Loucy (cell line): ENCODE results near the gene RBMS3.

ENCODE experiments used
- H2AFZ ChIP-seq: fragments of 200-600 bp; sonication (generic); 2 replicates; pipeline ENCODE4 v1.6.0; 2016; ENCODE audit warnings: antibody characterized with exemption, mild to moderate bottlenecking, low read length, moderate library complexity
- H3F3A ChIP-seq: fragments of 200-600 bp; 2 replicates; pipeline ENCODE4 v1.6.0; 2016; ENCODE audit warnings: antibody characterized with exemption, low read depth, mild to moderate bottlenecking
- H3K27me3 ChIP-seq: fragments of 200-600 bp; sonication (generic); 2 replicates; pipeline ENCODE4 v1.6.1; 2014; ENCODE audit warnings: low read length, mild to moderate bottlenecking; ENCODE audit not compliant: insufficient read depth, poor library complexity, severe bottlenecking
- H3K36me3 ChIP-seq: fragments of 200-600 bp; sonication (generic); 2 replicates; pipeline ENCODE4 v1.6.1; 2016; ENCODE audit warnings: low read length; ENCODE audit not compliant: insufficient read depth
- H3K4me1 ChIP-seq: fragments of 200-600 bp; sonication (generic); 2 replicates; pipeline ENCODE4 v1.5.1; 2014; ENCODE audit warnings: low read length, mild to moderate bottlenecking; ENCODE audit not compliant: insufficient read depth, poor library complexity, severe bottlenecking
- H3K4me2 ChIP-seq: fragments of 200-600 bp; sonication (generic); 2 replicates; pipeline ENCODE4 v1.6.0; 2014; ENCODE audit warnings: antibody characterized with exemption, low read length, low read depth, mild to moderate bottlenecking; ENCODE audit not compliant: poor library complexity, severe bottlenecking
- H3K4me3 ChIP-seq: fragments of 200-600 bp; sonication (generic); 2 replicates; pipeline ENCODE4 v1.5.1; 2014; ENCODE audit warnings: low read length, mild to moderate bottlenecking, mixed read lengths; ENCODE audit not compliant: poor library complexity, severe bottlenecking
- H3K79me2 ChIP-seq: fragments of 200-600 bp; sonication (generic); 2 replicates; pipeline ENCODE4 v1.6.1; 2014; ENCODE audit warnings: low read length; ENCODE audit not compliant: insufficient read depth
- H3K9ac ChIP-seq: fragments of 200-600 bp; sonication (generic); 2 replicates; pipeline ENCODE4 v1.6.0; 2014; ENCODE audit warnings: mild to moderate bottlenecking, low read depth, low read length, moderate library complexity; ENCODE audit not compliant: poor library complexity, severe bottlenecking
- H3K9me2 ChIP-seq: fragments of 200-600 bp; sonication (generic); replicated peaks from 2 replicates; pipeline ENCODE4 v1.6.1; 2016; ENCODE audit warnings: low read depth, low read length, mixed read lengths
- H3K9me3 ChIP-seq: fragments of 200-600 bp; sonication (generic); 2 replicates; pipeline ENCODE4 v1.6.1; 2014; ENCODE audit warnings: mild to moderate bottlenecking, antibody characterized with exemption, low read length, low read depth; ENCODE audit not compliant: insufficient read depth
- H4K20me1 ChIP-seq: fragments of 200-600 bp; sonication (generic); 2 replicates; pipeline ENCODE4 v1.6.0; 2014; ENCODE audit warnings: antibody characterized with exemption, low read length, mild to moderate bottlenecking; ENCODE audit not compliant: insufficient read depth, poor library complexity, severe bottlenecking
- EZH2phosphoT487 ChIP-seq: fragments of 200-600 bp; IDR thresholded peaks from 2 replicates; pipeline ENCODE4 v1.6.1; 2018; ENCODE audit warnings: antibody characterized with exemption, mild to moderate bottlenecking, moderate library complexity, borderline replicate concordance
- TF ChIP-seq, protein P1 (sequence below): fragments of 200-600 bp; sonication (generic); conservative IDR thresholded peaks from 2 replicates; pipeline ENCODE4 v1.5.1; 2014; ENCODE audit warnings: mild to moderate bottlenecking, antibody characterized with exemption, low read length

RBMS3 gene

DNA sequence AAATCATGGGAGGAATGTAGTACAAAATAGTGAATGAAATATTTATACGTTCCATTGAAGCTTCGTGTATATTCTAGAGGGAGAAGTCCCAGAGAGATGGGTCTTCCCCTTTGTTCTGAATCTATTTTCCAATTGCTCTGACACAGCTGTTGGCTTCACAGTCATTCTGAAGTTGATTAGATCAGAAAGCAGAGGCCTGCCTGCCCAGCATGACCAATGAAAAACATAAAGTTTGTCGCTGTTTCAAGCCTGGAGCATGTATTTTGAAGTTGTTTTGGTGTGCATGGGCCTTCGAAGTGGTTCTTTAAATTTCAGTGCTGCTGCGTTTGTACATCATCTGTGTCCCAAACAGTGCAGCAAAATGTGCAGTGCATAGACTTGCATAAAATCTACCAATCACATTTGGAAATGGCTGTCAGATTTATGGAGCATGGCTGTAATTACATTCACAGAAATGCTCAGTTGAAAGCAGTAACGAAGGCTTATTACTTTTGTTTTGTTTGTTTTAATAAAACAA, 31.0 kb upstream of the RBMS3 start:
- Histone ChIP-seq H3K9me2 (no peaks in the 10 kb centered on the region), H3F3A (no peaks in the 10 kb centered on the region), H3K4me2 (no peak overlapping the region), H3K9me3 (no peaks in the 10 kb centered on the region), H3K4me1 (no peaks in the 10 kb centered on the region), H3K79me2 (no peaks in the 10 kb centered on the region), H3K36me3 (no peaks in the 10 kb centered on the region), H3K27me3 (no peaks in the 10 kb centered on the region), H3K4me3 (no peak overlapping the region), H3K9ac (no peak overlapping the region), H2AFZ (no peak overlapping the region), H4K20me1 (no peaks in the 10 kb centered on the region)
- TF ChIP-seq, protein P1, sequence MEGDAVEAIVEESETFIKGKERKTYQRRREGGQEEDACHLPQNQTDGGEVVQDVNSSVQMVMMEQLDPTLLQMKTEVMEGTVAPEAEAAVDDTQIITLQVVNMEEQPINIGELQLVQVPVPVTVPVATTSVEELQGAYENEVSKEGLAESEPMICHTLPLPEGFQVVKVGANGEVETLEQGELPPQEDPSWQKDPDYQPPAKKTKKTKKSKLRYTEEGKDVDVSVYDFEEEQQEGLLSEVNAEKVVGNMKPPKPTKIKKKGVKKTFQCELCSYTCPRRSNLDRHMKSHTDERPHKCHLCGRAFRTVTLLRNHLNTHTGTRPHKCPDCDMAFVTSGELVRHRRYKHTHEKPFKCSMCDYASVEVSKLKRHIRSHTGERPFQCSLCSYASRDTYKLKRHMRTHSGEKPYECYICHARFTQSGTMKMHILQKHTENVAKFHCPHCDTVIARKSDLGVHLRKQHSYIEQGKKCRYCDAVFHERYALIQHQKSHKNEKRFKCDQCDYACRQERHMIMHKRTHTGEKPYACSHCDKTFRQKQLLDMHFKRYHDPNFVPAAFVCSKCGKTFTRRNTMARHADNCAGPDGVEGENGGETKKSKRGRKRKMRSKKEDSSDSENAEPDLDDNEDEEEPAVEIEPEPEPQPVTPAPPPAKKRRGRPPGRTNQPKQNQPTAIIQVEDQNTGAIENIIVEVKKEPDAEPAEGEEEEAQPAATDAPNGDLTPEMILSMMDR = no peak
- TF ChIP-seq EZH2phosphoT487 = no peak

DNA sequence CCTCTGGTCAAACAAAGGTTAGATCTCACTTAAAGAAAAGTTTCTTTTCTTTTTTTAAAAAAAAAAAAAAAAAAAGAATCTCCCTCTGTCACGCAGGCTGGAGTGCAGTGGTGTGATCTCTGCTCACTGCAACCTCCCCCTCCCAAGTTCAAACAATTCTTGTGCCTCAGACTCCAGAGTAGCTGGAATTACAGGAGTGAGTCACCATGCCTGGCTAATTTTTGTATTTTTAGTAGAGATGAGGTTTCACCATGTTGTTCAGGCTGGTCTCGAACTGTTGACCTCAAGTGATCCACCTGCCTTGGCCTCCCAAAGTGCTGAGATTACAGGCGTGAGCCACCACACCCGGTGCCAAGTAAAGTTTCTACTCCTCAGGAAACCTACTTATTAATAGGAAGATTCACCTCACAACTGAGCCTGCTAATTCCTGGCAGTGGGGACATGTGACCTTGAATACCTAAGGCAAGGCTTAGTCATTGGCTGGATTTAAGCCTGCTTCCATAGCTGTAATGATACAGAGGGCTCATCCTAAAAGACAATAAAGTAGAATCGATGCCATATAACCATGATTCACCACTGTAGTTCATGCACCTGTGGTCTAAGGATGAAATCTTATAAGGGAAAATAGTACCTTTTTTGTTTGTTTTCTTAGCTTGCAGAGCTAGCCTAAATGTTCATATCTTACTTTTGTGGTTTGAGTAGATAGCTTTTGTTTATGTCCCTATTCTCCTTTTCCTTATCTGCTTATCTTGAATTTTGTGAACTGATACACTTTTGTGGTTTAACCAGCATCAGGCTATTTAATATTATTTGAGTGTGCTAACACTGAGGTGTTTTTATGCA, 24.8 kb upstream of the RBMS3 start:
- Histone ChIP-seq H3F3A (no peaks in the 10 kb centered on the region), H3K9ac (no peak overlapping the region), H3K36me3 (no peaks in the 10 kb centered on the region), H3K9me3 (no peaks in the 10 kb centered on the region), H3K79me2 (no peaks in the 10 kb centered on the region), H2AFZ (no peak overlapping the region), H3K27me3 (no peaks in the 10 kb centered on the region), H4K20me1 (no peaks in the 10 kb centered on the region), H3K4me3 (no peak overlapping the region), H3K4me1 (no peaks in the 10 kb centered on the region), H3K9me2 (no peaks in the 10 kb centered on the region), H3K4me2 (no peak overlapping the region)
- TF ChIP-seq, protein P1 = no peak

DNA sequence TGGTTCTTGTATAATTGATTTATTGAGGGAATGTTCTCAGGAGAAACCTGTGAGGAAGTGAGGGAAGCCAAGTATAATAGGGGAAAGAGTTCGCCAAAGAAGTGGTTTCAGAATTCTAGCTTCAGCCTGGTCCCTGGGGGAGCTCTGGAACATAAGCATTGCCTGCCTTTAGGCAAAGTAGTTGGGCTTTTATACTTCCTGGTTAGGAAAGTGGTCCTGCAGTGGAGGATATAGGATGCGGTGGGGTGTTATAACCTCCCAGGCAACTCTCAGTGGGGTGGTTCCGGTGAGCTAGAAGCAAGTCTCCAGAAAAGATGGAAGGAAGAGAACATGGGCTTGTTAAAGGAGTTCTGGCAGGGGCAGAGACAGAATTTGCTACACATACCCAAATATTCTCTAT, 22.7 kb upstream of the RBMS3 start:
- no peaks in the 10 kb centered on the region for H4K20me1 ChIP-seq
- no peak overlapping the region for H3K4me2 ChIP-seq
- no peak overlapping the region for H3K9ac ChIP-seq
- H3K4me1 ChIP-seq = no peaks in the 10 kb centered on the region
- H3K36me3 ChIP-seq = no peaks in the 10 kb centered on the region
- H2AFZ ChIP-seq = no peak overlapping the region
- no peaks in the 10 kb centered on the region for H3K9me3 ChIP-seq
- no peaks in the 10 kb centered on the region for H3K9me2 ChIP-seq
- no peak overlapping the region for H3K4me3 ChIP-seq
- no peaks in the 10 kb centered on the region for H3K79me2 ChIP-seq
- H3F3A ChIP-seq = no peaks in the 10 kb centered on the region
- no peaks in the 10 kb centered on the region for H3K27me3 ChIP-seq
- no peak for TF ChIP-seq EZH2phosphoT487
- TF ChIP-seq, protein P1 = no peak
